Keratinocyte (primary cell): ENCODE data around the gene CNP. TPM values are rescaled to one million over a fixed set of nuclear protein-coding genes. Genes with fewer than 3 reads are reported as not detected.

Experiments
- DNase-seq: peaks from one replicate; pipeline ENCODE4 v3.0.0-alpha.2; 2011; ENCODE audit warnings: low read depth, missing footprints, low spot score
- FAIRE-seq: peaks from 2 replicates; lab custom pipeline; 2011; peaks lifted over from hg19 to GRCh38; lab: Jason Lieb, UNC
- H2AFZ ChIP-seq: 2 replicates; pipeline ENCODE4 v1.6.0; 2012; ENCODE audit warnings: low read length, control low read depth, inconsistent platforms; ENCODE audit not compliant: control insufficient read depth
- H3K27ac ChIP-seq: 2 replicates; pipeline ENCODE4 v1.5.1; 2011; ENCODE audit warnings: low read length; ENCODE audit not compliant: control insufficient read depth, insufficient read depth
- H3K27me3 ChIP-seq: 3 replicates; pipeline ENCODE4 v1.6.0; 2011; ENCODE audit warnings: low read length; ENCODE audit not compliant: control insufficient read depth, insufficient read depth; ENCODE audit errors: extremely low read depth
- H3K36me3 ChIP-seq, 2 experiments: 2 replicates in 1 of 2; 3 replicates in 1 of 2; pipeline ENCODE4 v1.5.1; 2011; ENCODE audit warnings: low read length in 2 of 2, mild to moderate bottlenecking in 1 of 2; ENCODE audit not compliant: control insufficient read depth in 2 of 2, insufficient read depth in 2 of 2; ENCODE audit errors: extremely low read depth in 1 of 2
- H3K4me1 ChIP-seq: 3 replicates; pipeline ENCODE4 v1.5.1; 2011; ENCODE audit warnings: low read length; ENCODE audit not compliant: control insufficient read depth, insufficient read depth; ENCODE audit errors: extremely low read depth
- H3K4me2 ChIP-seq: 3 replicates; pipeline ENCODE4 v1.6.0; 2011; ENCODE audit warnings: low read depth, low read length; ENCODE audit not compliant: control insufficient read depth, insufficient read depth; ENCODE audit errors: extremely low read depth
- H3K4me3 ChIP-seq, 3 experiments: fragments of 200-600 bp in 1 of 3; sonication (generic) in 1 of 3; 2 replicates in 2 of 3; 3 replicates in 1 of 3; pipeline ENCODE4 v1.5.1; 2011 to 2016; ENCODE audit warnings: low read length in 3 of 3, mild to moderate bottlenecking in 3 of 3, control low read depth in 2 of 3, inconsistent platforms in 1 of 3, low read depth in 1 of 3, mixed read lengths in 1 of 3, mixed run types in 1 of 3, moderate library complexity in 1 of 3; ENCODE audit not compliant: control insufficient read depth in 2 of 3, insufficient read depth in 2 of 3; ENCODE audit errors: extremely low read depth in 1 of 3
- H3K79me2 ChIP-seq: 2 replicates; pipeline ENCODE4 v1.6.0; 2012; ENCODE audit warnings: low read length; ENCODE audit not compliant: control insufficient read depth, insufficient read depth
- H3K9ac ChIP-seq: 3 replicates; pipeline ENCODE4 v1.6.0; 2011; ENCODE audit warnings: low read length; ENCODE audit not compliant: control insufficient read depth, insufficient read depth; ENCODE audit errors: extremely low read depth
- H3K9me1 ChIP-seq: 3 replicates; pipeline ENCODE4 v1.6.0; 2011; ENCODE audit warnings: low read length; ENCODE audit not compliant: control insufficient read depth, insufficient read depth; ENCODE audit errors: extremely low read depth
- H3K9me3 ChIP-seq: 2 replicates; pipeline ENCODE4 v1.5.1; 2012; ENCODE audit warnings: low read depth, low read length; ENCODE audit not compliant: control insufficient read depth
- H4K20me1 ChIP-seq: 3 replicates; pipeline ENCODE4 v1.6.0; 2011; ENCODE audit warnings: low read length; ENCODE audit not compliant: control insufficient read depth, insufficient read depth; ENCODE audit errors: extremely low read depth
- CTCF ChIP-seq, 3 experiments: IDR thresholded peaks in 1 of 3; conservative IDR thresholded peaks in 1 of 3; optimal IDR thresholded peaks in 1 of 3; 2 replicates in 2 of 3; 3 replicates in 1 of 3; pipeline versions ENCODE3 to v1.5.1; 2011; ENCODE audit warnings: low read length in 3 of 3, mild to moderate bottlenecking in 3 of 3, moderate library complexity in 2 of 3, control low read depth in 1 of 3, inconsistent platforms in 1 of 3; ENCODE audit not compliant: insufficient read depth in 2 of 3; ENCODE audit errors: extremely low read depth in 1 of 3
- EZH2 ChIP-seq: IDR thresholded peaks from one replicate; pipeline ENCODE4 v1.6.1; 2012; ENCODE audit warnings: inconsistent platforms, mild to moderate bottlenecking, low read length, moderate library complexity
- dilution Hi-C: fragments of 300-500 bp; cut with MboI; formaldehyde crosslinking; loops from one replicate; pipeline ENCODE4 v1.7.0; 2020; ENCODE audit warnings: low sequenced_read_pairs; ENCODE audit not compliant: extremely low pct_ligation_motif_present
- polyA plus RNA-seq, 5 experiments: library from polyadenylated mRNA; depleted of rRNA in 3 of 5; stranded (reverse) in 3 of 5; stranded (forward) in 1 of 5; unstranded in 1 of 5; fragments of >200 nt; gene quantifications; 1 replicate in 1 of 5; 2 replicates in 3 of 5; 3 replicates in 1 of 5; pipeline versions ENCODE4 v1.2.1 to v1.2.3, GENCODE V29; 2011 to 2012; ENCODE audit warnings: missing spikeins in 2 of 5, low read depth in 1 of 5, low replicate concordance in 1 of 5

Gene CNP
- polyA plus RNA-seq, 1 donor (not counting 4 experiments of a cell fraction or from before 2014, with no cell fraction given) = 32.4 TPM

DNA sequence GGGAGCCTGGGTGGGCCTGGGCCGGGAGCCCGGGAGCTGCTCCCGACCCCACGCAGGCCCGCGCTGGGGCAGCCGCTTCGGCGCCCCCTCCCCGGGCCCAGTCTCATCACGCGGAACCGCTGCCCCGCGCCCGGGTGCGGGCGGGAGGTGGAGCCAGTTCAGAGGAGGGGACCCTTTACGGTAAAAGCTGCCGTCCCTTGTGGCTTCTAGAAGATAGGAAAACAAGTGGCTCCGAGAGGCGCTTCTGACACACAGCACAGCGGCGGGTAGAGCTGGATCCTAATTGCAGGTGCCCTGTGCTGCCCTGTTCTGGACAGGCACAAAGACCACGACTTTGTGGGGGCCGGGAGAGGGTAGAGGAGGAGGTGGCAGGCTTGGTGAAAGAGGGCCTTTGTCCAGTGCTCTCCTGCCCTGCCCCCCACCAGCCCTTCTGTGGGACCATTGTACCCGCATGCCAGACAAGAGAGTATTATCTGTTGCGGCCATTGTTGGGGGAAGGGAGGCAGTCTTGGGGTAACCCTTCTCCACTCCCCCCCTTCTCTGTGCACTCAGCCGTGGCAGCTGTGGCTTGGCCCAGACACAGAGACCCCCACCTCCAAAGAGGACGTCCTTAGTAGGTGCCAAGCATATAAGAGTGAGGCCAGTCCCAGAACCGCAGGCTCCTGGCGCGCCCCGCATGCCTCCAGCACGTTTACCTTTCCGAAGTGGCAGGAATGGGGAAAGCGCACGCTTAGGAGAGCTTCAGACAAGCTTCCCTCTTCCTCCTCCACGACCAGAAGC, 736 bp downstream of the CNP start:
- dilution Hi-C loops = no loop called here
- H3K27ac ChIP-seq = peak overlapping the region; percentile 74
- H3K79me2 ChIP-seq = peaks cover 31% of the 10 kb centered on the region
- no peaks in the 10 kb centered on the region for H3K9me3 ChIP-seq
- no peaks in the 10 kb centered on the region for H3K9me1 ChIP-seq
- no peaks in the 10 kb centered on the region for H4K20me1 ChIP-seq
- H3K4me3 ChIP-seq = peak overlapping the region; percentile 79 to 96 (median 91)
- H3K9ac ChIP-seq = peak overlapping the region; percentile 89
- H3K4me2 ChIP-seq = peak overlapping the region; percentile 85
- H2AFZ ChIP-seq = peak overlapping the region; percentile 53
- no peak for FAIRE-seq
- H3K4me1 ChIP-seq = peaks cover 15% of the 10 kb centered on the region
- TF ChIP-seq EZH2 = no peak
- no peak for TF ChIP-seq CTCF (optimal IDR thresholded peaks at IDR 0.05 in 1 of 3, IDR thresholded peaks at IDR 0.05 in 1 of 3, conservative IDR thresholded peaks at IDR 0.05 in 1 of 3; ENCODE audit: extremely low read depth in 1 of 3, insufficient read depth in 2 of 3, low read length in 3 of 3)
- peaks cover 10 to 15% of the 10 kb centered on the region in 2 experiments for H3K36me3 ChIP-seq
- DNase-seq = no peak
- no peaks in the 10 kb centered on the region for H3K27me3 ChIP-seq

DNA sequence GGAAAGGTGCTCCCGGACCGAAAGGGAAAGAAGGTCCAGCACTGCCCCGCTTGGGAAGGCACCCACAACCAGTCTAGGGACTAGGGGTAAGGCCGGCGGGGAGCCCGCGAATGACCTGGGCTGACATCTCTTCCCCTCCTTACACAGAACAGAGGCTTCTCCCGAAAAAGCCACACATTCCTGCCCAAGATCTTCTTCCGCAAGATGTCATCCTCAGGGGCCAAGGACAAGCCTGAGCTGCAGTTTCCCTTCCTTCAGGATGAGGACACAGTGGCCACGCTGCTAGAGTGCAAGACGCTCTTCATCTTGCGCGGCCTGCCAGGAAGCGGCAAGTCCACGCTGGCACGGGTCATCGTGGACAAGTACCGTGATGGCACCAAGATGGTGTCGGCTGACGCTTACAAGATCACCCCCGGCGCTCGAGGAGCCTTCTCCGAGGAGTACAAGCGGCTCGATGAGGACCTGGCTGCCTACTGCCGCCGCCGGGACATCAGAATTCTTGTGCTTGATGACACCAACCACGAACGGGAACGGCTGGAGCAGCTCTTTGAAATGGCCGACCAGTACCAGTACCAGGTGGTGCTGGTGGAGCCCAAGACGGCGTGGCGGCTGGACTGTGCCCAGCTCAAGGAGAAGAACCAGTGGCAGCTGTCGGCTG, 1.5 kb downstream of the CNP start:
- no peaks in the 10 kb centered on the region for H3K9me3 ChIP-seq
- H4K20me1 ChIP-seq = no peaks in the 10 kb centered on the region
- no peaks in the 10 kb centered on the region for H3K27me3 ChIP-seq
- peaks cover 31% of the 10 kb centered on the region for H3K79me2 ChIP-seq
- FAIRE-seq (no peak), DNase-seq (no peak)
- dilution Hi-C loops = no loop called here
- H3K4me2 ChIP-seq = peak overlapping the region; percentile 85
- H3K9me1 ChIP-seq = no peaks in the 10 kb centered on the region
- no peak overlapping the region for H2AFZ ChIP-seq
- peak overlapping the region in 2 of 3 experiments; percentile 79 to 91 for H3K4me3 ChIP-seq
- TF ChIP-seq EZH2 = no peak
- TF ChIP-seq CTCF (optimal IDR thresholded peaks at IDR 0.05 in 1 of 3, IDR thresholded peaks at IDR 0.05 in 1 of 3, conservative IDR thresholded peaks at IDR 0.05 in 1 of 3; ENCODE audit: extremely low read depth in 1 of 3, insufficient read depth in 2 of 3, low read length in 3 of 3) = no peak
- peak overlapping the region; percentile 89 for H3K9ac ChIP-seq
- peaks cover 15% of the 10 kb centered on the region for H3K4me1 ChIP-seq
- H3K36me3 ChIP-seq = peaks cover 14 to 20% of the 10 kb centered on the region in 2 experiments
- H3K27ac ChIP-seq = no peak overlapping the region
